Breast epithelium (tissue), 4 donors: ENCODE data around the gene ROBO3. TPM values are rescaled to one million over a fixed set of nuclear protein-coding genes. Genes with fewer than 3 reads are reported as not detected.

Source experiments
- DNase-seq, 2 donors: peaks; one replicate each; pipeline ENCODE4 v3.0.0-alpha.2; 2019; ENCODE audit warnings: low spot score in 2 of 2
- H3K27ac ChIP-seq, 2 donors: fragments of 200-600 bp; sonication (generic) in 1 of 2; one replicate each; pipeline ENCODE4 v1.5.1; 2016 to 2019; ENCODE audit warnings: mild to moderate bottlenecking in 1 of 2
- H3K27me3 ChIP-seq, 2 donors: fragments of 200-600 bp; sonication (generic) in 1 of 2; one replicate each; pipeline versions ENCODE4 v1.5.1 to v1.6.0; 2017 to 2019; ENCODE audit warnings: control low read depth in 1 of 2, mild to moderate bottlenecking in 1 of 2
- H3K36me3 ChIP-seq: fragments of 200-600 bp; one replicate; pipeline ENCODE4 v1.5.1; 2019
- H3K4me1 ChIP-seq, 2 donors: fragments of 200-600 bp; sonication (generic); one replicate each; pipeline ENCODE4 v1.5.1; 2016 to 2019; ENCODE audit warnings: control low read depth in 1 of 2
- H3K4me3 ChIP-seq, 3 donors: fragments of 200-600 bp; sonication (generic); 1 replicate in 2 of 3; 2 replicates in 1 of 3; pipeline ENCODE4 v1.5.1; 2016 to 2019; ENCODE audit warnings: mild to moderate bottlenecking in 3 of 3, moderate library complexity in 2 of 3
- H3K9me3 ChIP-seq, 2 donors: fragments of 200-600 bp; sonication (generic) in 1 of 2; one replicate each; pipeline ENCODE4 v1.5.1; 2016 to 2019; ENCODE audit warnings: control low read depth in 1 of 2
- POLR2A ChIP-seq: fragments of 450-650 bp; IDR thresholded peaks from one replicate; pipeline ENCODE4 v1.6.1; 2016; ENCODE audit warnings: antibody characterized with exemption, mild to moderate bottlenecking, moderate library complexity
- POLR2AphosphoS5 ChIP-seq, 3 donors: sonication (generic); formaldehyde crosslinking; IDR thresholded peaks; one replicate each; pipeline ENCODE4 v1.6.1; 2017; ENCODE audit warnings: antibody characterized with exemption in 3 of 3
- intact Hi-C: fragments of 100-400 bp; cut with DNase I; formaldehyde crosslinking; loops from one replicate; pipeline ENCODE4 v1.15.1; 2023; ENCODE audit warnings: low total_unique reads
- total RNA-seq, 3 donors: library from RNA; depleted of rRNA; stranded (reverse); fragments of >200 nt; gene quantifications; one replicate each; pipeline ENCODE4 v1.1.0, GENCODE V29; 2016
- TF ChIP-seq, protein P1 (sequence below), 3 donors: fragments of 450-650 bp; IDR thresholded peaks; one replicate each; pipeline ENCODE4 v1.5.1; 2016 to 2017; ENCODE audit warnings: antibody characterized with exemption in 3 of 3, mild to moderate bottlenecking in 3 of 3, moderate library complexity in 3 of 3

ROBO3 gene
- total RNA-seq, 3 donors from 2014 or later, result 9.1 to 30.9 (median 15.4) TPM

DNA sequence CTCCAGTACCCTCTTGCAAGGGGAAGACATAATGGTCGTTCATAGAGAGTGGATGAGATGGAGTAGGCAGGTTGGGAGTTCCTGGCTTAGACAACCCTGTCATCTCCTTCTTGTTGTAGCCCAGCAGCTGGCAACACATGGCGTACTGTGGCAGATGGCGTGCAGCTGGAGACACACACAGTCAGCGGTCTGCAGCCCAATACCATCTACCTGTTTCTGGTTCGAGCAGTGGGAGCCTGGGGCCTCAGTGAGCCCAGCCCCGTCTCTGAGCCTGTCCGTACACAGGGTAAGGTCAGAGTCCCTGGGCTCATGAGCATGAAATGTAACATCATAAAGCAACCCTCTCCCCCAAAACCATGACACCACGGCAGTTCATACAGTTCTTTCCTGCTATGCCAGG lies 8.7 kb downstream of the ROBO3 start:
- DNase-seq, result no peak
- TF ChIP-seq, protein P1, sequence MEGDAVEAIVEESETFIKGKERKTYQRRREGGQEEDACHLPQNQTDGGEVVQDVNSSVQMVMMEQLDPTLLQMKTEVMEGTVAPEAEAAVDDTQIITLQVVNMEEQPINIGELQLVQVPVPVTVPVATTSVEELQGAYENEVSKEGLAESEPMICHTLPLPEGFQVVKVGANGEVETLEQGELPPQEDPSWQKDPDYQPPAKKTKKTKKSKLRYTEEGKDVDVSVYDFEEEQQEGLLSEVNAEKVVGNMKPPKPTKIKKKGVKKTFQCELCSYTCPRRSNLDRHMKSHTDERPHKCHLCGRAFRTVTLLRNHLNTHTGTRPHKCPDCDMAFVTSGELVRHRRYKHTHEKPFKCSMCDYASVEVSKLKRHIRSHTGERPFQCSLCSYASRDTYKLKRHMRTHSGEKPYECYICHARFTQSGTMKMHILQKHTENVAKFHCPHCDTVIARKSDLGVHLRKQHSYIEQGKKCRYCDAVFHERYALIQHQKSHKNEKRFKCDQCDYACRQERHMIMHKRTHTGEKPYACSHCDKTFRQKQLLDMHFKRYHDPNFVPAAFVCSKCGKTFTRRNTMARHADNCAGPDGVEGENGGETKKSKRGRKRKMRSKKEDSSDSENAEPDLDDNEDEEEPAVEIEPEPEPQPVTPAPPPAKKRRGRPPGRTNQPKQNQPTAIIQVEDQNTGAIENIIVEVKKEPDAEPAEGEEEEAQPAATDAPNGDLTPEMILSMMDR (IDR thresholded peaks at IDR 0.05), result no peak
- no peak overlapping the region for H3K4me3 ChIP-seq
- H3K36me3 ChIP-seq, result no peaks in the 10 kb centered on the region
- peaks cover 5 to 41% of the 10 kb centered on the region in 2 donors for H3K27me3 ChIP-seq
- no peaks in the 10 kb centered on the region for H3K4me1 ChIP-seq
- H3K27ac ChIP-seq, result no peak overlapping the region
- intact Hi-C loops, result no loop called here
- no peaks in the 10 kb centered on the region for H3K9me3 ChIP-seq

DNA sequence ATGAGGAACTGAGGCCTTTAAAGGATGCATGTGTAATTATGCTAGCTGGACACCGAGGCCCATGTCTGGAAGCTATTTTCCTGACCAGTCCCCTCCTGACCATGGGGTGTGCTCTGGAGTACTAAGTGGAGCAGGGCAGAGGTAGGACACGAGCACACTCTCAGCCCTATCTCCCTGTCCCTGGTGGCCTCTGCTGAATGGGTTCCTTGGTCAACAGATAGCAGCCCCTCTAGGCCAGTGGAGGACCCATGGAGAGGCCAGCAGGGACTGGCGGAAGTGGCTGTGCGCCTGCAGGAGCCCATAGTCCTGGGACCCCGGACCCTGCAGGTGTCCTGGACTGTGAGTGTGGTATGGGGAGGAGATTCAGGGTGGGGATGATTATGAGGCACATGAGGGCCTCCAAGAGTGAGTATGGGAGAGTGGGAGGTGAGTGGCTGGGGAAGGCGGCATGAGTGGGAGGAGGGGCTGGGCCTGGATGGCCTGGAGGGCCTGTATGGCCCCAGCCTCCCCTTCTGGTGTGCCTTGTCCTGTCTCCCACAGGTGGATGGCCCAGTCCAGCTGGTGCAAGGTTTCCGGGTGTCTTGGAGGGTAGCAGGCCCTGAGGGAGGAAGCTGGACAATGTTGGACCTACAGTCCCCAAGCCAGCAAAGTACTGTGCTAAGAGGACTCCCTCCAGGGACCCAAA lies 9.5 kb downstream of the ROBO3 start:
- Histone ChIP-seq H3K27me3 (peaks cover 5 to 34% of the 10 kb centered on the region in 2 donors), H3K27ac (no peak overlapping the region), H3K4me3 (no peak overlapping the region), H3K36me3 (no peaks in the 10 kb centered on the region), H3K4me1 (no peaks in the 10 kb centered on the region), H3K9me3 (no peaks in the 10 kb centered on the region)
- no peak for DNase-seq
- intact Hi-C loops, result loop anchor here (5.0 kb wide), 1 partner anchor 82 kb away; no protein-coding TSS in a partner anchor
- TF ChIP-seq POLR2AphosphoS5 (IDR thresholded peaks at IDR 0.05) (no peak), POLR2A (no peak)
- TF ChIP-seq, protein P1 (IDR thresholded peaks at IDR 0.05), result no peak

DNA sequence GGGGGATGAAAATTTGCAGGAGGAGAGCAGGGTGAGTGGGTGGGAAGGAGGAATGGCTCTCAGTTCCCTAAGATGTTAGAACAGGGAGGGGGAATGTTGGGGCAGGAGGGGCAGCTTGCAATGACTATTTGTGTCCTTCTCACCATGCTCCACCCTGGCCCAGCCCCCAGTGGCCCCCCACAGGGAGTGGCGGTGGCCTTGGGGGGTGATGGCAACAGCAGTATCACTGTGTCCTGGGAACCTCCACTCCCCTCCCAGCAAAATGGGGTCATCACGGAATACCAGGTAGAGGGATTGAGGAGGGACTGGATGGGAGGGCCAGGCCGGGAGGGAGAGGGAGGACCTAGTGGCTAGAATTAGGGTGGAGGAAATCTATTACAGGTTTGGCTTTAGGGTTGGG lies 10.2 kb downstream of the ROBO3 start:
- TF ChIP-seq POLR2AphosphoS5 (IDR thresholded peaks at IDR 0.05) (no peak), POLR2A (no peak)
- TF ChIP-seq, protein P1 (IDR thresholded peaks at IDR 0.05), result no peak
- no peak for DNase-seq
- Histone ChIP-seq H3K4me3 (peak overlapping the region in 2 of 3 donors; percentile 46 to 88), H3K4me1 (no peaks in the 10 kb centered on the region), H3K9me3 (no peaks in the 10 kb centered on the region), H3K27me3 (peaks cover 5 to 27% of the 10 kb centered on the region in 2 donors), H3K27ac (peak overlapping the region in 1 of 2 donors; percentile 92), H3K36me3 (no peaks in the 10 kb centered on the region)
- intact Hi-C loops, result loop anchor here (5.0 kb wide), 1 partner anchor 83 kb away; no protein-coding TSS in a partner anchor

- Histone ChIP-seq H3K4me3 (peak overlapping the region; percentile 46 to 88 (median 66)), H3K27ac (peak overlapping the region; percentile 91 to 92), H3K4me1 (no peaks in the 10 kb centered on the region), H3K36me3 (no peaks in the 10 kb centered on the region), H3K9me3 (no peaks in the 10 kb centered on the region), H3K27me3 (peaks cover 5 to 25% of the 10 kb centered on the region in 2 donors)
- intact Hi-C loops, result loop anchor here (5.0 kb wide), 1 partner anchor 84 kb away; no protein-coding TSS in a partner anchor
- TF ChIP-seq, protein P1 (IDR thresholded peaks at IDR 0.05), result peak; percentile 6 to 74 (median 44)
- no peak for TF ChIP-seq POLR2A
- TF ChIP-seq POLR2AphosphoS5 (IDR thresholded peaks at IDR 0.05), result peak; percentile 56 to 74 (median 71)
- peak; percentile 77 to 81 for DNase-seq
Measured at GRCh38 chr11:124875943-124876817, 10.9 kb downstream of the ROBO3 start.
